Cardiac muscle cell (in vitro differentiated cells and primary cell): ENCODE results near the gene UGDH. TPM values are rescaled to one million over a fixed set of nuclear protein-coding genes. Genes with fewer than 3 reads are reported as not detected.
"Not testable (repeated sequence)": the region's sequence is repeated elsewhere in the genome, so short reads cannot be mapped to it uniquely, and the experiment has no call there.

Source experiments
- DNase-seq, 2 donors: peaks; one replicate each; pipeline versions ENCODE4 v3.0.0 to v3.0.0-alpha.2; 2010 to 2017; ENCODE audit warnings: low read depth in 1 of 2, low spot score in 1 of 2
- H3K27ac ChIP-seq: fragments of 200-600 bp; sonication (generic); 2 replicates; pipeline ENCODE4 v1.5.1; 2016
- H3K27me3 ChIP-seq: fragments of 200-600 bp; sonication (generic); 2 replicates; pipeline ENCODE4 v1.6.0; 2016; ENCODE audit warnings: control low read depth
- H3K36me3 ChIP-seq: fragments of 200-600 bp; sonication (generic); 2 replicates; pipeline ENCODE4 v1.5.1; 2016; ENCODE audit warnings: control low read depth
- H3K4me1 ChIP-seq: fragments of 200-600 bp; sonication (generic); 2 replicates; pipeline ENCODE4 v1.8.1; 2017; ENCODE audit warnings: low read depth, mild to moderate bottlenecking, mixed run types
- H3K4me3 ChIP-seq: fragments of 200-600 bp; sonication (generic); 2 replicates; pipeline ENCODE4 v1.5.1; 2016; ENCODE audit warnings: mild to moderate bottlenecking
- H3K9me3 ChIP-seq: fragments of 200-600 bp; sonication (generic); 2 replicates; pipeline ENCODE4 v1.5.1; 2017; ENCODE audit warnings: low read depth, mild to moderate bottlenecking, control low read depth
- CTCF ChIP-seq: IDR thresholded peaks from 2 replicates; pipeline ENCODE4 v1.5.1; 2012; ENCODE audit warnings: low read depth, mild to moderate bottlenecking, low read length
- polyA plus RNA-seq: library from polyadenylated mRNA; unstranded; fragments of >200 nt; fragmentation: Nextera tagmentation; extraction: Ambion mirVana; gene quantifications from 2 replicates; pipeline ENCODE4 v1.2.1, GENCODE V29; 2016
- total RNA-seq: library from RNA; depleted of rRNA; stranded (reverse); fragments of >200 nt; gene quantifications from 2 replicates; pipeline ENCODE4 v1.2.3, GENCODE V29; 2016

Gene UGDH
- total and polyA plus RNA-seq, 2 experiments from 2014 or later, result 26.1 to 85.6 TPM

- TF ChIP-seq CTCF, result no peak
- Histone ChIP-seq H3K27me3 (no peaks in the 10 kb centered on the region), H3K4me3 (no peak overlapping the region)
Observed at GRCh38 chr4:39555472-39555871, 28.2 kb upstream of the UGDH start.

GRCh38 chr4:39548425-39549067, 21.3 kb upstream of the UGDH start:
- DNase-seq, result peak in 1 of 2 donors; percentile 60

More at GRCh38 chr4:39555472-39555871, 28.2 kb upstream of the UGDH start:
- Histone ChIP-seq H3K27ac (no peak overlapping the region), H3K9me3 (no peaks in the 10 kb centered on the region), H3K36me3 (peaks cover 6% of the 10 kb centered on the region), H3K4me1 (peaks cover 18% of the 10 kb centered on the region)
- DNase-seq, result no peak

GRCh38 chr4:39544580-39545315, 17.5 kb upstream of the UGDH start:
- H3K36me3 ChIP-seq, result no peaks in the 10 kb centered on the region
- no peaks in the 10 kb centered on the region for H3K4me1 ChIP-seq
- DNase-seq, result no peak
- H3K27ac ChIP-seq, result no peak overlapping the region
- H3K27me3 ChIP-seq, result no peaks in the 10 kb centered on the region
- TF ChIP-seq CTCF, result no peak
- H3K4me3 ChIP-seq, result no peak overlapping the region
- no peaks in the 10 kb centered on the region for H3K9me3 ChIP-seq

More at GRCh38 chr4:39548425-39549067, 21.3 kb upstream of the UGDH start:
- Histone ChIP-seq H3K27ac (no peak overlapping the region), H3K9me3 (no peaks in the 10 kb centered on the region), H3K4me1 (no peaks in the 10 kb centered on the region), H3K27me3 (no peaks in the 10 kb centered on the region), H3K4me3 (no peak overlapping the region), H3K36me3 (no peaks in the 10 kb centered on the region)
- no peak for TF ChIP-seq CTCF

GRCh38 chr4:39544080-39544479, 16.8 kb upstream of the UGDH start:
- H3K4me1 ChIP-seq, DNase-seq, H3K27me3 ChIP-seq, H3K4me3 ChIP-seq, H3K36me3 ChIP-seq, H3K9me3 ChIP-seq: not testable (repeated sequence)
- H3K27ac ChIP-seq, result peak overlapping the region; percentile 3

- Histone ChIP-seq H3K36me3 (no peaks in the 10 kb centered on the region), H3K9me3 (no peaks in the 10 kb centered on the region), H3K27me3 (no peaks in the 10 kb centered on the region)
Observed at GRCh38 chr4:39543034-39543433, 15.8 kb upstream of the UGDH start.

More at GRCh38 chr4:39543034-39543433, 15.8 kb upstream of the UGDH start:
- Histone ChIP-seq H3K4me1 (no peaks in the 10 kb centered on the region), H3K4me3 (no peak overlapping the region), H3K27ac (peak overlapping the region; percentile 3)
- DNase-seq, result no peak
- TF ChIP-seq CTCF, result no peak
